Measurements from ENCODE around the gene LILRA5. TPM values are rescaled to one million over a fixed set of nuclear protein-coding genes. Genes with fewer than 3 reads are reported as not detected.

Gene LILRA5
- polyA plus RNA-seq, 1 donor from 2014 or later, result not detected

DNA sequence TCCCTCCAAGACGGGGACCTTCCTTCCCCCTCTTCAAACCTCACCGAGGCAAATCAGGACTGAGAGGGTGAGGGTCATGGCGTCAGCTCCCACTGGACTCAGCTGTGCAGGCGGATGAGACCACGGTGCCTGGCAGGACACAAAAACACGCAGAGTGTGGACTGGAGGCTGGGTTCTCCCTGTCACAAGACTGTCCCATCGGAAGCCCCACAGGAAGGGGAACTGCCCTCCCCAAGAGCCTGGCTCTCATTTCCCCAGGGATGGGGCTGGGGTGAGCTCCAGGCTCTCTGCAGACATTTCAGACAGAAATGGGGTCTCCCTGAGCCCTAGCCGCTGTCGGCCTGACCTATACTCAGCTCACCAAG lies 55.9 kb downstream of the LILRA5 start, which contains the start of gene LILRB5:
LILRB5 (minus strand) TSS at position 158 of the 365 bp plus-strand sequence; CDS start at position 78, 80 bp downstream.
- no peaks in the 10 kb centered on the region for H3K9me3 ChIP-seq (ENCODE audit: low read length)
- no peak within 1 kb of the TSS for H3K4me3 ChIP-seq (ENCODE audit: low read length)
- H3K79me2 ChIP-seq (replicated peaks; ENCODE audit: insufficient read depth, low read length), result no peaks in the 10 kb centered on the region
- TF ChIP-seq MXI1 (conservative IDR thresholded peaks at IDR 0.05; ENCODE audit: poor library complexity, severe bottlenecking) (no peak), TAF1 (IDR thresholded peaks at IDR 0.05; ENCODE audit: low read depth) (no peak), SMC3 (conservative IDR thresholded peaks at IDR 0.05; ENCODE audit: poor library complexity) (no peak), EP300 (conservative IDR thresholded peaks at IDR 0.05; ENCODE audit: poor library complexity, severe bottlenecking) (no peak), POLR2AphosphoS5 (IDR thresholded peaks at IDR 0.05) (no peak)
- TF ChIP-seq, protein P1, sequence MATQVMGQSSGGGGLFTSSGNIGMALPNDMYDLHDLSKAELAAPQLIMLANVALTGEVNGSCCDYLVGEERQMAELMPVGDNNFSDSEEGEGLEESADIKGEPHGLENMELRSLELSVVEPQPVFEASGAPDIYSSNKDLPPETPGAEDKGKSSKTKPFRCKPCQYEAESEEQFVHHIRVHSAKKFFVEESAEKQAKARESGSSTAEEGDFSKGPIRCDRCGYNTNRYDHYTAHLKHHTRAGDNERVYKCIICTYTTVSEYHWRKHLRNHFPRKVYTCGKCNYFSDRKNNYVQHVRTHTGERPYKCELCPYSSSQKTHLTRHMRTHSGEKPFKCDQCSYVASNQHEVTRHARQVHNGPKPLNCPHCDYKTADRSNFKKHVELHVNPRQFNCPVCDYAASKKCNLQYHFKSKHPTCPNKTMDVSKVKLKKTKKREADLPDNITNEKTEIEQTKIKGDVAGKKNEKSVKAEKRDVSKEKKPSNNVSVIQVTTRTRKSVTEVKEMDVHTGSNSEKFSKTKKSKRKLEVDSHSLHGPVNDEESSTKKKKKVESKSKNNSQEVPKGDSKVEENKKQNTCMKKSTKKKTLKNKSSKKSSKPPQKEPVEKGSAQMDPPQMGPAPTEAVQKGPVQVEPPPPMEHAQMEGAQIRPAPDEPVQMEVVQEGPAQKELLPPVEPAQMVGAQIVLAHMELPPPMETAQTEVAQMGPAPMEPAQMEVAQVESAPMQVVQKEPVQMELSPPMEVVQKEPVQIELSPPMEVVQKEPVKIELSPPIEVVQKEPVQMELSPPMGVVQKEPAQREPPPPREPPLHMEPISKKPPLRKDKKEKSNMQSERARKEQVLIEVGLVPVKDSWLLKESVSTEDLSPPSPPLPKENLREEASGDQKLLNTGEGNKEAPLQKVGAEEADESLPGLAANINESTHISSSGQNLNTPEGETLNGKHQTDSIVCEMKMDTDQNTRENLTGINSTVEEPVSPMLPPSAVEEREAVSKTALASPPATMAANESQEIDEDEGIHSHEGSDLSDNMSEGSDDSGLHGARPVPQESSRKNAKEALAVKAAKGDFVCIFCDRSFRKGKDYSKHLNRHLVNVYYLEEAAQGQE (IDR thresholded peaks at IDR 0.05; ENCODE audit: borderline replicate concordance), result no peak
- TF ChIP-seq, protein P2, sequence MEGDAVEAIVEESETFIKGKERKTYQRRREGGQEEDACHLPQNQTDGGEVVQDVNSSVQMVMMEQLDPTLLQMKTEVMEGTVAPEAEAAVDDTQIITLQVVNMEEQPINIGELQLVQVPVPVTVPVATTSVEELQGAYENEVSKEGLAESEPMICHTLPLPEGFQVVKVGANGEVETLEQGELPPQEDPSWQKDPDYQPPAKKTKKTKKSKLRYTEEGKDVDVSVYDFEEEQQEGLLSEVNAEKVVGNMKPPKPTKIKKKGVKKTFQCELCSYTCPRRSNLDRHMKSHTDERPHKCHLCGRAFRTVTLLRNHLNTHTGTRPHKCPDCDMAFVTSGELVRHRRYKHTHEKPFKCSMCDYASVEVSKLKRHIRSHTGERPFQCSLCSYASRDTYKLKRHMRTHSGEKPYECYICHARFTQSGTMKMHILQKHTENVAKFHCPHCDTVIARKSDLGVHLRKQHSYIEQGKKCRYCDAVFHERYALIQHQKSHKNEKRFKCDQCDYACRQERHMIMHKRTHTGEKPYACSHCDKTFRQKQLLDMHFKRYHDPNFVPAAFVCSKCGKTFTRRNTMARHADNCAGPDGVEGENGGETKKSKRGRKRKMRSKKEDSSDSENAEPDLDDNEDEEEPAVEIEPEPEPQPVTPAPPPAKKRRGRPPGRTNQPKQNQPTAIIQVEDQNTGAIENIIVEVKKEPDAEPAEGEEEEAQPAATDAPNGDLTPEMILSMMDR (IDR thresholded peaks at IDR 0.05; ENCODE audit: poor library complexity, severe bottlenecking), result no peak
- H3K36me3 ChIP-seq (ENCODE audit: insufficient read depth, low read length), result no peaks in the 10 kb centered on the region
- no peak within 1 kb of the TSS for H3K27ac ChIP-seq (ENCODE audit: low read length)
- no peaks in the 10 kb centered on the region for H3K9me2 ChIP-seq (ENCODE audit: insufficient read depth, low read length)
- H4K20me1 ChIP-seq (ENCODE audit: insufficient read depth), result no peaks in the 10 kb centered on the region
- H3F3A ChIP-seq (ENCODE audit: insufficient read depth, low read length, poor library complexity, severe bottlenecking), result no peaks in the 10 kb centered on the region
- no peak within 1 kb of the TSS for H3K4me2 ChIP-seq (ENCODE audit: low read length)
- no peak within 1 kb of the TSS for H3K9ac ChIP-seq (ENCODE audit: low read length)
- H3K27me3 ChIP-seq (ENCODE audit: insufficient read depth, low read depth, low read length), result no peaks in the 10 kb centered on the region
- no peak within 1 kb of the TSS for H2AFZ ChIP-seq (ENCODE audit: low read depth, low read length)

Small RNAs within 50 kb of the gene (small RNA-seq; reads per million reads assigned to genes)
- gene AC245884.12 (0 reads per million in 3 experiments), gene MIR4752 (0 reads per million in 3 experiments), gene RNU6-1307P (0 reads per million in 3 experiments)

Other genes starting within 250 kb of the LILRA5 start
- not detected in 2 replicates for gene VSTM1, start 249.3 kb downstream of the LILRA5 start, polyA plus RNA-seq
- gene TARM1, start 231.8 kb downstream of the LILRA5 start, polyA plus RNA-seq, result not detected in 2 replicates
- gene OSCAR, start 212.4 kb downstream of the LILRA5 start, polyA plus RNA-seq, result 0.20 TPM in 1 of 2 replicates, not detected in the other
- 21.4 and 62.8 TPM in 2 replicates for gene NDUFA3, start 210.3 kb downstream of the LILRA5 start, polyA plus RNA-seq
- 24.3 and 28.0 TPM in 2 replicates for gene TFPT, start 197.5 kb downstream of the LILRA5 start, polyA plus RNA-seq
- 73.5 and 76.6 TPM in 2 replicates for gene PRPF31, start 197.4 kb downstream of the LILRA5 start, polyA plus RNA-seq
- 3.8 and 7.6 TPM in 2 replicates for gene CNOT3, start 175.4 kb downstream of the LILRA5 start, polyA plus RNA-seq
- 14.0 and 17.0 TPM in 2 replicates for gene LENG1, start 153.4 kb downstream of the LILRA5 start, polyA plus RNA-seq
- gene TMC4, start 140.0 kb downstream of the LILRA5 start, polyA plus RNA-seq, result 0.15 and 2.2 TPM in 2 replicates
- gene MBOAT7, start 123.6 kb downstream of the LILRA5 start, polyA plus RNA-seq, result 19.0 and 25.1 TPM in 2 replicates
- 113 and 130 TPM in 2 replicates for gene TSEN34, start 121.9 kb downstream of the LILRA5 start, polyA plus RNA-seq
- gene RPS9, start 112.3 kb downstream of the LILRA5 start, polyA plus RNA-seq, result 1,693 and 1,965 TPM in 2 replicates
- not detected in 2 replicates for gene LILRB3, start 90.2 kb downstream of the LILRA5 start, polyA plus RNA-seq
- not detected in 2 replicates for gene LILRA6, start 70.4 kb downstream of the LILRA5 start, polyA plus RNA-seq
- not detected in 2 replicates for gene LILRB5, start 55.9 kb downstream of the LILRA5 start, polyA plus RNA-seq
- gene LILRB2, start 32.1 kb downstream of the LILRA5 start, polyA plus RNA-seq, result not detected in 2 replicates
- not detected in 2 replicates for gene LILRA4, start 26.0 kb upstream of the LILRA5 start, polyA plus RNA-seq
- not detected in 2 replicates for gene LAIR1, start 51.8 kb upstream of the LILRA5 start, polyA plus RNA-seq
- gene TTYH1, start 102.3 kb upstream of the LILRA5 start, polyA plus RNA-seq, result 33.4 and 36.1 TPM in 2 replicates
- 24.2 and 50.8 TPM in 2 replicates for gene LENG8, start 136.0 kb upstream of the LILRA5 start, polyA plus RNA-seq
- 0.58 and 0.82 TPM in 2 replicates for gene LENG9, start 150.6 kb upstream of the LILRA5 start, polyA plus RNA-seq
- gene CDC42EP5, start 160.1 kb upstream of the LILRA5 start, polyA plus RNA-seq, result not detected in 2 replicates
- gene LAIR2, start 189.7 kb upstream of the LILRA5 start, polyA plus RNA-seq, result not detected in 2 replicates